AG10803 (cell line): Measurements from ENCODE around the gene NUB1.

Experiments
- DNase-seq: peaks from one replicate; pipeline ENCODE4 v3.0.0; 2010; ENCODE audit warnings: low read depth
- H3K4me3 ChIP-seq: 2 replicates; pipeline ENCODE4 v1.5.1; 2011; ENCODE audit warnings: mild to moderate bottlenecking, low read length, control low read depth
- TF ChIP-seq, protein P1 (sequence below): conservative IDR thresholded peaks from 2 replicates; pipeline ENCODE4 v1.5.1; 2011; ENCODE audit warnings: mild to moderate bottlenecking, low read length, control low read depth, inconsistent platforms

NUB1 gene

GRCh38 chr7:151337346-151337745, 4.3 kb upstream of the NUB1 start:
- TF ChIP-seq, protein P1, sequence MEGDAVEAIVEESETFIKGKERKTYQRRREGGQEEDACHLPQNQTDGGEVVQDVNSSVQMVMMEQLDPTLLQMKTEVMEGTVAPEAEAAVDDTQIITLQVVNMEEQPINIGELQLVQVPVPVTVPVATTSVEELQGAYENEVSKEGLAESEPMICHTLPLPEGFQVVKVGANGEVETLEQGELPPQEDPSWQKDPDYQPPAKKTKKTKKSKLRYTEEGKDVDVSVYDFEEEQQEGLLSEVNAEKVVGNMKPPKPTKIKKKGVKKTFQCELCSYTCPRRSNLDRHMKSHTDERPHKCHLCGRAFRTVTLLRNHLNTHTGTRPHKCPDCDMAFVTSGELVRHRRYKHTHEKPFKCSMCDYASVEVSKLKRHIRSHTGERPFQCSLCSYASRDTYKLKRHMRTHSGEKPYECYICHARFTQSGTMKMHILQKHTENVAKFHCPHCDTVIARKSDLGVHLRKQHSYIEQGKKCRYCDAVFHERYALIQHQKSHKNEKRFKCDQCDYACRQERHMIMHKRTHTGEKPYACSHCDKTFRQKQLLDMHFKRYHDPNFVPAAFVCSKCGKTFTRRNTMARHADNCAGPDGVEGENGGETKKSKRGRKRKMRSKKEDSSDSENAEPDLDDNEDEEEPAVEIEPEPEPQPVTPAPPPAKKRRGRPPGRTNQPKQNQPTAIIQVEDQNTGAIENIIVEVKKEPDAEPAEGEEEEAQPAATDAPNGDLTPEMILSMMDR = no peak
- no peak overlapping the region for H3K4me3 ChIP-seq

DNA sequence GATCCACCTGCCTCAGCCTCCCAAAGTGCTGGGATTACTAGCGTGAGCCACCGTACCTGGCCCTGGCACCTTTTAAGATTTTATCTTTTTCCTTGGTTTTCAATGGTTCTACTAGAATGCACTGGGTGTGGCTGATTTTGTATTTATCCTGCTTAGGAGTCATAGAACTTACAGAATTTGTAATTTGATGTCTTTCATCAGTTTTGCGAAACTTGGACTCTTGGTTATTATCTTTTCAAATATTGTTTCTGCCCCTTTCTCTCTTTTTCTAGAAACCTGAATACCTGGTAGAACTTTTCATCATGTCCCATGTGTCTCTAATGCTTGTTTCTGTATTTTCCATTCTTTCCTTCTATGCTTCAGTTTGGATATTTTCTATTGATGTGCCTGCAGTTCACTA, 2.8 kb upstream of the NUB1 start:
- TF ChIP-seq, protein P1 = no peak
- no peak for DNase-seq
- H3K4me3 ChIP-seq = no peak overlapping the region

More at GRCh38 chr7:151337346-151337745, 4.3 kb upstream of the NUB1 start:
- no peak for DNase-seq

GRCh38 chr7:151339651-151340382, 1.8 kb upstream of the NUB1 start:
- TF ChIP-seq, protein P1 = no peak
- DNase-seq = no peak
- no peak overlapping the region for H3K4me3 ChIP-seq

DNA sequence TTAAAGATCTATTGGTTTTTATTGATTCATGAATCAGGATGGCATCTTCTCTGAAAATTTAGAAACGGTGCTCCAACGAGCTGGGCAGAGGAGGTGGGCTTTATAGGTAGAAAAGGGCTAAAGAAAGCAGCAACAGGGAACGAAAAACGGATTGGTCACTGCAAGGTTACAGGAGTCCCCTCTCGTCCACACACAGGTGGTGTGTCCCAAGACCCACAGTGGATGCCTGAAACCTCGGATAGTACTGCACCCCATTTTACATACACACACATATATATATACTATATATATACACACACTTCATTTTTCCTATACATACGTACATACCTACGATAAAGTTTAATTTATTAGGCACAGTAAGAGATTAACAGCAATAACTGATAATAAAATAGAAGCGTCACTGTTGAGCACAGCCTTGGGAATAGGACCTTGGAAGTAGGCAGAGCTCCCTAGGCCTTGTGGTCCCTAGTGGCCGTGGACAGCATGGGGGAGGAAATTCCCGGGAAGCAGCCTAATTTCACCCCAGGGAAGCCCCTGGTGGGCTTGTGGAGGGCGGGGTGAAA, 737 bp upstream of the NUB1 start:
- TF ChIP-seq, protein P1 = no peak; the same call in 1 of the 2 replicates
- H3K4me3 ChIP-seq = peak overlapping the region; percentile 46
- DNase-seq = no peak

GRCh38 chr7:151342102-151342646, 562 bp downstream of the NUB1 start:
- peak overlapping the region; percentile 69 for H3K4me3 ChIP-seq
- no peak for DNase-seq
- TF ChIP-seq, protein P1 = no peak

GRCh38 chr7:151342811-151343210, 1.2 kb downstream of the NUB1 start:
- TF ChIP-seq, protein P1 = peak; percentile 19; the same call in 1 of the 2 replicates
- DNase-seq = no peak
- peak overlapping the region; percentile 69 for H3K4me3 ChIP-seq

- TF ChIP-seq, protein P1 = no peak
- DNase-seq = no peak
- H3K4me3 ChIP-seq = no peak overlapping the region
Observed at GRCh38 chr7:151343516-151343915, 1.9 kb downstream of the NUB1 start.
